HepG2 (cell line): Measurements from ENCODE around the gene ORMDL2. TPM values are rescaled to one million over a fixed set of nuclear protein-coding genes. Genes with fewer than 3 reads are reported as not detected.
A peak's percentile ranks its signal among the peaks of the same experiment; 100 is the strongest.

ENCODE experiments used
- BCL6 ChIP-seq: IDR thresholded peaks from 2 replicates; pipeline ENCODE4 v1.6.1; 2016; ENCODE audit warnings: missing genetic modification reagents, missing compliant biosample characterization
- CREB1 ChIP-seq, 2 experiments: fragments of 450-650 bp in 1 of 2; IDR thresholded peaks; 2 replicates each; pipeline ENCODE4 v1.6.1; 2016 to 2017; ENCODE audit warnings: control low read depth in 1 of 2, mild to moderate bottlenecking in 1 of 2, missing compliant biosample characterization in 1 of 2, missing genetic modification characterization in 1 of 2
- FLYWCH1 ChIP-seq: sonication (generic); formaldehyde crosslinking; IDR thresholded peaks from 2 replicates; pipeline ENCODE4 v1.8.1; 2023; ENCODE audit warnings: mild to moderate bottlenecking, missing genetic modification reagents
- ISL2 ChIP-seq: sonication (generic); formaldehyde crosslinking; IDR thresholded peaks from 2 replicates; pipeline ENCODE4 v1.5.0; 2020; ENCODE audit warnings: missing genetic modification reagents
- JARID2 ChIP-seq: sonication (generic); formaldehyde crosslinking; IDR thresholded peaks from 2 replicates; pipeline ENCODE4 v1.8.1; 2023; ENCODE audit warnings: missing genetic modification reagents, inconsistent platforms; ENCODE audit not compliant: insufficient replicate concordance
- MIXL1 ChIP-seq: IDR thresholded peaks from 2 replicates; pipeline ENCODE4 v1.6.1; 2016
- PCBP1 ChIP-seq: fragments of 200-400 bp; formaldehyde crosslinking; IDR thresholded peaks from 2 replicates; pipeline ENCODE4 v1.6.1; 2017; ENCODE audit warnings: mild to moderate bottlenecking, low read depth, low read length, borderline replicate concordance
- PHF8 ChIP-seq: sonication (generic); formaldehyde crosslinking; IDR thresholded peaks from 2 replicates; pipeline ENCODE4 v1.5.0; 2020; ENCODE audit warnings: missing genetic modification reagents
- PRPF4 ChIP-seq: fragments of 200-400 bp; formaldehyde crosslinking; IDR thresholded peaks from 2 replicates; pipeline ENCODE4 v1.6.1; 2016; ENCODE audit warnings: low read length, low read depth; ENCODE audit not compliant: poor library complexity, severe bottlenecking
- RFX1 ChIP-seq: fragments of 450-650 bp; IDR thresholded peaks from 2 replicates; pipeline ENCODE4 v1.6.1; 2017
- SOX6 ChIP-seq, 2 experiments: fragments of 450-650 bp in 1 of 2; sonication (generic) in 1 of 2; formaldehyde crosslinking in 1 of 2; IDR thresholded peaks; 2 replicates each; pipeline versions ENCODE4 v1.4.0 to v1.6.1; 2017 to 2020; ENCODE audit warnings: antibody characterized with exemption in 1 of 2, mild to moderate bottlenecking in 1 of 2, missing genetic modification reagents in 1 of 2
- TEAD3 ChIP-seq: optimal IDR thresholded peaks from 2 replicates; pipeline ENCODE3; 2016; ENCODE audit warnings: borderline replicate concordance
- TSC22D2 ChIP-seq: sonication (generic); formaldehyde crosslinking; IDR thresholded peaks from 2 replicates; pipeline ENCODE4 v1.5.1; 2020; ENCODE audit warnings: missing genetic modification reagents, mild to moderate bottlenecking, borderline replicate concordance
- ZNF207 ChIP-seq: fragments of 450-650 bp; IDR thresholded peaks from 2 replicates; pipeline ENCODE4 v1.6.1; 2016; ENCODE audit warnings: antibody characterized with exemption, borderline replicate concordance
- ZNF224 ChIP-seq: sonication (generic); formaldehyde crosslinking; IDR thresholded peaks from 2 replicates; pipeline ENCODE4 v1.5.0; 2020; ENCODE audit warnings: mild to moderate bottlenecking, missing genetic modification reagents
- ZNF430 ChIP-seq: sonication (generic); formaldehyde crosslinking; IDR thresholded peaks from 2 replicates; pipeline ENCODE4 v1.9.0; 2021; ENCODE audit warnings: mild to moderate bottlenecking, missing genetic modification reagents
- ZNF484 ChIP-seq: sonication (generic); formaldehyde crosslinking; IDR thresholded peaks from 2 replicates; pipeline ENCODE4 v1.5.1; 2020; ENCODE audit warnings: mild to moderate bottlenecking, low read depth, missing genetic modification reagents, borderline replicate concordance
- ZNF546 ChIP-seq: sonication (generic); formaldehyde crosslinking; conservative IDR thresholded peaks from 2 replicates; pipeline ENCODE4 v1.8.1; 2023; ENCODE audit warnings: mild to moderate bottlenecking, missing genetic modification reagents
- ZNF629 ChIP-seq: sonication (generic); formaldehyde crosslinking; conservative IDR thresholded peaks from 2 replicates; pipeline ENCODE4 v1.5.0; 2020; ENCODE audit warnings: missing genetic modification reagents
- ZNF670 ChIP-seq: sonication (generic); formaldehyde crosslinking; IDR thresholded peaks from 2 replicates; pipeline ENCODE4 v1.8.0; 2022; ENCODE audit warnings: mild to moderate bottlenecking, missing genetic modification reagents, borderline replicate concordance
- ZNF703 ChIP-seq: sonication (generic); formaldehyde crosslinking; IDR thresholded peaks from 2 replicates; pipeline ENCODE4 v1.5.1; 2020; ENCODE audit warnings: missing genetic modification reagents, mild to moderate bottlenecking, moderate library complexity, borderline replicate concordance
- ZNF792 ChIP-seq: IDR thresholded peaks from 2 replicates; pipeline ENCODE4 v1.6.1; 2016
- polyA plus RNA-seq, 8 experiments: library from polyadenylated mRNA; depleted of rRNA in 3 of 8; stranded (reverse) in 7 of 8; unstranded in 1 of 8; fragments of >200 nt; fragmentation: Illumina TruSeq in 4 of 8; extraction: Trizol in 4 of 8; gene quantifications; 2 replicates each; pipeline versions ENCODE4 v1.2.1 to v1.2.3, GENCODE V29; 2011 to 2016; ENCODE audit warnings: low read depth in 4 of 8, missing spikeins in 1 of 8, mixed read lengths in 1 of 8; ENCODE audit not compliant: insufficient read depth in 1 of 8
- total RNA-seq, 5 experiments: library from RNA; depleted of rRNA; stranded (reverse); fragments of >200 nt; fragmentation: Illumina TruSeq; extraction: Trizol; gene quantifications; 2 replicates each; pipeline ENCODE4 v1.2.3, GENCODE V29; 2016; ENCODE audit warnings: low read depth in 1 of 5
- TF ChIP-seq, protein P1 (sequence below): sonication (generic); formaldehyde crosslinking; IDR thresholded peaks from 2 replicates; pipeline ENCODE4 v1.4.0; 2020; ENCODE audit warnings: missing genetic modification reagents, borderline replicate concordance
- TF ChIP-seq, protein P2 (sequence below): sonication (generic); formaldehyde crosslinking; IDR thresholded peaks from 2 replicates; pipeline ENCODE4 v1.5.1; 2020; ENCODE audit warnings: mild to moderate bottlenecking, missing genetic modification reagents, moderate library complexity
- TF ChIP-seq, protein P3 (sequence below): sonication (generic); formaldehyde crosslinking; IDR thresholded peaks from 2 replicates; pipeline ENCODE4 v1.5.1; 2020; ENCODE audit warnings: mild to moderate bottlenecking, moderate library complexity, missing genetic modification reagents

Gene ORMDL2
- total and polyA plus RNA-seq, 2 of the 13 experiments (the other 11 are each of a cell fraction or from before 2014, with no cell fraction given), result 24.0 to 28.6 TPM

DNA sequence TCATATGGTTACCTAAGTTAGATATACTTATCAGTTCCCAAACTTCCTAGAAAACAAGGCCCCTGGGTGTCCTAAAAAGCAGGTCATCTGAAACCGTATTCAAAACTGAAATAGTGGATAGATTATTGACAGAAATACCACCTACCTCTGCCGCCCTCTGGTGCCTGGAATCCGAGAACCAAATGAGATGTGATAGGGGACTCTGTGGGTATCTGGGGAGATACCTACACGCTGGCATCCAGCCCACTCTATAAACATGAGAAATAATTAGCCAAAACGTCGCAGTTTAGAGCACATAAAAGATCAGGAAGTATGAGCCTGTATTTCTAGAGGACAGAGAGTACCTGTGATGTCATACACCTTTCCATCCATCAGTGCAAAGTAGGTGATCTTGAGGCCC is 4.4 kb downstream of the ORMDL2 start (continued):
- TF ChIP-seq, protein P1, sequence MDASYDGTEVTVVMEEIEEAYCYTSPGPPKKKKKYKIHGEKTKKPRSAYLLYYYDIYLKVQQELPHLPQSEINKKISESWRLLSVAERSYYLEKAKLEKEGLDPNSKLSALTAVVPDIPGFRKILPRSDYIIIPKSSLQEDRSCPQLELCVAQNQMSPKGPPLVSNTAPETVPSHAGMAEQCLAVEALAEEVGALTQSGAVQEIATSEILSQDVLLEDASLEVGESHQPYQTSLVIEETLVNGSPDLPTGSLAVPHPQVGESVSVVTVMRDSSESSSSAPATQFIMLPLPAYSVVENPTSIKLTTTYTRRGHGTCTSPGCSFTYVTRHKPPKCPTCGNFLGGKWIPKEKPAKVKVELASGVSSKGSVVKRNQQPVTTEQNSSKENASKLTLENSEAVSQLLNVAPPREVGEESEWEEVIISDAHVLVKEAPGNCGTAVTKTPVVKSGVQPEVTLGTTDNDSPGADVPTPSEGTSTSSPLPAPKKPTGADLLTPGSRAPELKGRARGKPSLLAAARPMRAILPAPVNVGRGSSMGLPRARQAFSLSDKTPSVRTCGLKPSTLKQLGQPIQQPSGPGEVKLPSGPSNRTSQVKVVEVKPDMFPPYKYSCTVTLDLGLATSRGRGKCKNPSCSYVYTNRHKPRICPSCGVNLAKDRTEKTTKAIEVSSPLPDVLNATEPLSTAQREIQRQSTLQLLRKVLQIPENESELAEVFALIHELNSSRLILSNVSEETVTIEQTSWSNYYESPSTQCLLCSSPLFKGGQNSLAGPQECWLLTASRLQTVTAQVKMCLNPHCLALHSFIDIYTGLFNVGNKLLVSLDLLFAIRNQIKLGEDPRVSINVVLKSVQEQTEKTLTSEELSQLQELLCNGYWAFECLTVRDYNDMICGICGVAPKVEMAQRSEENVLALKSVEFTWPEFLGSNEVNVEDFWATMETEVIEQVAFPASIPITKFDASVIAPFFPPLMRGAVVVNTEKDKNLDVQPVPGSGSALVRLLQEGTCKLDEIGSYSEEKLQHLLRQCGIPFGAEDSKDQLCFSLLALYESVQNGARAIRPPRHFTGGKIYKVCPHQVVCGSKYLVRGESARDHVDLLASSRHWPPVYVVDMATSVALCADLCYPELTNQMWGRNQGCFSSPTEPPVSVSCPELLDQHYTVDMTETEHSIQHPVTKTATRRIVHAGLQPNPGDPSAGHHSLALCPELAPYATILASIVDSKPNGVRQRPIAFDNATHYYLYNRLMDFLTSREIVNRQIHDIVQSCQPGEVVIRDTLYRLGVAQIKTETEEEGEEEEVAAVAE (CRISPR knock-in tag), result no peak
- TF ChIP-seq JARID2, result no peak
- TF ChIP-seq TEAD3 (CRISPR knock-in tag), result peak; percentile 99
- TF ChIP-seq ZNF484, result no peak
- TF ChIP-seq ZNF207, result no peak
- TF ChIP-seq ZNF224 (CRISPR knock-in tag), result no peak
- peak; percentile 58; the same call in 1 of the 2 replicates for TF ChIP-seq BCL6 (CRISPR knock-in tag)
- TF ChIP-seq, protein P2, sequence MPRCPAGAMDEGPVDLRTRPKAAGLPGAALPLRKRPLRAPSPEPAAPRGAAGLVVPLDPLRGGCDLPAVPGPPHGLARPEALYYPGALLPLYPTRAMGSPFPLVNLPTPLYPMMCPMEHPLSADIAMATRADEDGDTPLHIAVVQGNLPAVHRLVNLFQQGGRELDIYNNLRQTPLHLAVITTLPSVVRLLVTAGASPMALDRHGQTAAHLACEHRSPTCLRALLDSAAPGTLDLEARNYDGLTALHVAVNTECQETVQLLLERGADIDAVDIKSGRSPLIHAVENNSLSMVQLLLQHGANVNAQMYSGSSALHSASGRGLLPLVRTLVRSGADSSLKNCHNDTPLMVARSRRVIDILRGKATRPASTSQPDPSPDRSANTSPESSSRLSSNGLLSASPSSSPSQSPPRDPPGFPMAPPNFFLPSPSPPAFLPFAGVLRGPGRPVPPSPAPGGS (CRISPR knock-in tag), result no peak
- no peak for TF ChIP-seq RFX1
- TF ChIP-seq MIXL1 (CRISPR knock-in tag), result no peak
- no peak for TF ChIP-seq PHF8 (CRISPR knock-in tag)
- TF ChIP-seq ZNF703 (CRISPR knock-in tag), result no peak
- TF ChIP-seq ZNF670 (CRISPR knock-in tag), result no peak
- peak; percentile 4; the same call in 1 of the 2 replicates for TF ChIP-seq CREB1 (IDR thresholded peaks at IDR 0.05)
- TF ChIP-seq CREB1 (CRISPR knock-in tag; IDR thresholded peaks at IDR 0.05), result no peak
- TF ChIP-seq SOX6 (IDR thresholded peaks at IDR 0.05), result no peak
- no peak for TF ChIP-seq SOX6 (CRISPR knock-in tag; IDR thresholded peaks at IDR 0.05)
- TF ChIP-seq ZNF546 (CRISPR knock-in tag), result no peak
- TF ChIP-seq ZNF430, result no peak
- no peak for TF ChIP-seq PRPF4
- TF ChIP-seq ZNF792 (CRISPR knock-in tag), result 0 out of 2 replicates have a peak, but pooled peaks have one; percentile 41
- no peak for TF ChIP-seq TSC22D2 (CRISPR knock-in tag)
- no peak for TF ChIP-seq FLYWCH1
- TF ChIP-seq PCBP1, result no peak
- TF ChIP-seq, protein P3, sequence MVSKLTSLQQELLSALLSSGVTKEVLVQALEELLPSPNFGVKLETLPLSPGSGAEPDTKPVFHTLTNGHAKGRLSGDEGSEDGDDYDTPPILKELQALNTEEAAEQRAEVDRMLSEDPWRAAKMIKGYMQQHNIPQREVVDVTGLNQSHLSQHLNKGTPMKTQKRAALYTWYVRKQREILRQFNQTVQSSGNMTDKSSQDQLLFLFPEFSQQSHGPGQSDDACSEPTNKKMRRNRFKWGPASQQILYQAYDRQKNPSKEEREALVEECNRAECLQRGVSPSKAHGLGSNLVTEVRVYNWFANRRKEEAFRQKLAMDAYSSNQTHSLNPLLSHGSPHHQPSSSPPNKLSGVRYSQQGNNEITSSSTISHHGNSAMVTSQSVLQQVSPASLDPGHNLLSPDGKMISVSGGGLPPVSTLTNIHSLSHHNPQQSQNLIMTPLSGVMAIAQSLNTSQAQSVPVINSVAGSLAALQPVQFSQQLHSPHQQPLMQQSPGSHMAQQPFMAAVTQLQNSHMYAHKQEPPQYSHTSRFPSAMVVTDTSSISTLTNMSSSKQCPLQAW (CRISPR knock-in tag), result no peak
- TF ChIP-seq ZNF629, result no peak
- TF ChIP-seq ISL2 (CRISPR knock-in tag), result no peak
